Measurements from ENCODE around the gene SERP1.
A peak's percentile ranks its signal among the peaks of the same experiment; 100 is the strongest.

The SERP1 gene

GRCh38 chr3:150546226-150547044 is at the start of gene SERP1, which contains the start of gene EIF2A:
TSS of gene SERP1 (minus strand) at chr3:150546496. CDS start at chr3:150546135, 361 bp downstream.
TSS of gene EIF2A (plus strand) at chr3:150546787. CDS start at chr3:150546803, 16 bp downstream.
- DNase-seq = peak; percentile 99

DNA sequence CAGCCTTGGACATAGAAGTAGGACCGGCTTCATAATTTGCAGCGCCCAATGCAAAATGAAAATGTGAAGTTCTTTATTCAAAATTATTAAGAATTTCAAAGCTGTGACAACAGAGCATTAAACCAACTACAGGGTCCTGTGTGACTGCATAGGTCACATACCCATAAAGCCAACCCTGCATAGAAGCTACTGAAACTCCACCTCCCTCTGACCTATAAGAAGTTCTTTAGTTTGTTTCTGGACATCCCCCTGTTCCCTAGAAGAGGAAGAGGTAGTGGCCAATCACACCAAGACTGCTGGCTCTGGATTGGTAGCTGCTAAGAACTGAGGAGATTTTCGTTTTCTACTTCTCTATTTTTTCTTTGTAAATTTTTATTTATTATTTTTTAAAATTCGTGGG is 47.9 kb upstream of the SERP1 start:
- DNase-seq = no peak

GRCh38 chr3:150589759-150590158 is 43.5 kb upstream of the SERP1 start:
- no peak for DNase-seq

GRCh38 chr3:150588027-150588830 is 41.9 kb upstream of the SERP1 start:
- no peak for DNase-seq

- DNase-seq = no peak
Measured at GRCh38 chr3:150583028-150583427, 36.7 kb upstream of the SERP1 start.

GRCh38 chr3:150582620-150583019 is 36.3 kb upstream of the SERP1 start:
- DNase-seq = no peak

- DNase-seq = no peak
Measured at GRCh38 chr3:150581174-150581573, 34.9 kb upstream of the SERP1 start.

- DNase-seq = no peak
Measured at GRCh38 chr3:150577855-150578254, 31.6 kb upstream of the SERP1 start.

- DNase-seq = no peak
Measured at GRCh38 chr3:150567328-150567727, 21.0 kb upstream of the SERP1 start.

DNA sequence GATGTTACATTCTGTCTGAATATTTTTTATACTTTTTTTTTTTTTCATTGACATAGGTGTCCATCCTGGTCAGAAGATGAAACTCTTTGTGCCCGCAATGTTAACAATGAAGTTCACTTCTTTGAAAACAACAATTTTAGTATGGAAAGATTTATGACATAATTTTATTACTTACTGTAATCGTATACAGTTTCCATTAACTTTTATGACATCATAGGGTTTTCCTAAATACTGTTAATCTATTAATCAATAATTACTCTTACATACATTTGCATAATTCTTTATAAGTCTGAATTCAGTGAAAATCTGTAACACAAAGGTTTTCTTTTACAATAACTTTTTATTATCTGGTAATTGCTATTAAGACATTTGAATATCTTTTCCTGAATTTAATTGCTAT is 17.9 kb upstream of the SERP1 start:
- no peak for DNase-seq

DNA sequence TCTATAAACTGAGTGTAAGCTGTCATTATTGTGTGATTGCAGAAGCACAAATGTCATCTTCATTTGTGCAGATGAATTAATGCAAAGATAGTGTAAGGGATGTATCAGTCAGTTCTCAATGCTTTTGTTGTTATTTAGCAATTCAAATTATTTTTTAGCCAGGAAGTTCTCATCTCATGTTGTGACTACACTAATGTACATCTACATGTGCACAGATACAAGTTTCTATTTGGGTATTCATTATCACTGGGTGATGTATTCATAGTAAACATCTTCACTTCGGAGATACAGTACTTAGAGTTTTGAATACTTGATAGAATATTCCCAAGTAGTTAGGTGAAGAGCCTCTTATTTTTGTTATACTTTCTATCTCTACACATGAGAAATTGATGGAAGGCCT is 11.4 kb upstream of the SERP1 start:
- DNase-seq = no peak

DNA sequence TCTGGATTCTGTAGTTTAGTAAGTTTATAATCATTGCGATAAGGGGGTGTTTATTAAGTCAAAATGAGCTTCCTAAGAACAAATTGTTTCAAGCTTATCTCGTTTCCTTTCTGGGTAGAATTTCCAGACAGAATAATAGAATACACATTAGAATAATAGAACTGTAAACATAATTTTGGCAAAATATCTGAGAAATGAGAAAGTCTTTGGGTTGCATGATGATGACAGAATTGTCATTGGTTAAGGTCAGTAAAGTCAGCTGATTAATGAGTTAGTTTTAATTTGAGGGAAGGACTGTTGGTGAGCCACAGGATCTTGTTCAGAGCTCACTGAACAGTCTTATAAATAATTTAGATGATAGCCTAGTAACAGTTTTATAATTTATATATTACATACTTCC is 10.5 kb upstream of the SERP1 start:
- DNase-seq = no peak

GRCh38 chr3:150555859-150556436 is 9.7 kb upstream of the SERP1 start:
- no peak for DNase-seq

DNA sequence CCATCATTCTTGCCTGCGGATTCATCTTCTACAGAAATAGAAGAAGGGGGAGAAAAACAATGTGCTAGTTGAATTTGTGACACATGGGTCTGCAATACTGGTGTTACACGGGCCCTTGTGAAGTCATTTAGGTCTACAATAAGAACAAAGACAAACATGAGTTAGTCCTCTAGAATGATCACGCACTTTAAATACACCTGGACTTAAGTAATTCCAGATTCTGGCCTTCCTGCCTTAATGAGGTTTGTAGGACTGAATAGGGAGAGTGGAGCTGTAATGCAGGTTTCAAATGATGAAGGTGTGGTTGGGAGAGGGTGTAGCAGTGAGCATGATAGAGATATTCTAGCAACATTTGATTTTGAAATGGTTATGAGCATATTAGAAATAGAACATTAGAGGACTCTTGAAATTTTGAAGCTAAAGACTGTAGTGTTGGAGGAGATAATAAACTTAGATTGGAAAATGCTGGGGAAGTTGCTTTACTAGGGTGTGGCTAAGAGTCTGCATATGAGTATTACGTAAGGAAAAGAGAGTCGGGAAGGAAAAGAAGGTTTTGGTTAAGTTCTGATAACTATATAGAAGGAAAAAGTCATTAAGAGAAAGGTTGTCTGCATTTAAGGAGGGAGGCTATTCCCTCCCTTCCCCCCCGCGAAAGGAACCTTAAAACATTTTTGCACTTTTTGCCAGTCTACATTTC is 897 bp upstream of the SERP1 start:
- no peak for DNase-seq

- DNase-seq = peak; percentile 35 to 46
Measured at GRCh38 chr3:150545419-150546225, 674 bp downstream of the SERP1 start.

DNA sequence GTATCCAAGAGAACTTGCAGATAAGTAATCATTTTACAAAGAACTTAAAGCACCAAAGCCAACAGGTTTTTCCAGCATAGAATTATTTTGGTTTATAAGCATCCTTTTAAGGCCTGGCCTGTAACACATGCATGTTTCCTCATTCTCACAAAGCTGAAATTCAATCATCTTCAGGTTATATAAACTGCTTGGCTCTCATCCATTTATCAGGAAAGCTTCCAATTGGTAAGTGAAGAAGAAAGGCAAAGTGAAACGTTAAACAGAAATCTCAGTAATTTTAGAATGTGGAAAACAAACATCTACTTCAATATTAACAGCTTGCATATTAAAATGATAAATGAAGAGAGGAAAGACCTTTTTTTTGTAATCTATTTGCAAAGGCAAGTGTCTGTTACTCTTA is 1.6 kb downstream of the SERP1 start:
- DNase-seq = no peak

GRCh38 chr3:150544041-150544440 is 2.3 kb downstream of the SERP1 start:
- no peak for DNase-seq

DNA sequence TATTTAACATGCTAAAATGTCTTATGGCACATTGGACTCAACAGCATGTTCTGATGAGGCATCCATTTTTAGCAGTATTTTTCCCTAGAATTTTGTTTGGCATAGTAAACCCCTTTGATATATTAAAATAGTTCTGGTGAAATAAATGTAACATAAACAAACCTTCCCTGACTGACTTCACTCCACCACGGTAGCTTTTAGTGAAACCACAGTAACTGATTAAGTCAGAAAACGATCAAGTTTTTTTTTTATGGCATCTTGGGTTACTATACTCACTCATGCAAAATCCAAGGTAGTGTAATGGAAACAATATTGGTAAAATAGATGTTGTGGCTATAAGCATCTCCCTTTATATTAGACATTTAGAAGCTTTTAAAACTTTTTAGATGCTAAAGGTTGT is 2.8 kb downstream of the SERP1 start:
- DNase-seq = no peak

DNA sequence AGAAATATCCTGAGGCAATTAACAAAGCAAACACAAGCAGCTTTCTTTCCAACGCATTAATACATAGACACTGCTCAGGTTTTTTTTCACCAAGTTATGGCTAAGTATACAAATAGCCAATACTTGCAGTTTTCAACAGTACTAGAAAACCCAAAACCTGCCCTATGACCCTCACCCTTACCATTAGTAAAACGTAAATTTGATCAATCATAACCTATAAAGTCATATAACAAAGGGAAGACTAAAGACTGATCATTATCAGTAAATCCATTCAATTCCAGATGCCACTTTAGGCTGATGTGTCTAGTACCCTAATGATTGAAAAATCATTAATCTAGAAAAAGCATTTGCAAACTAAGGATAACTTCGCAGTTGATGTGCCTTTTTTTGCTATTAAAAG is 3.2 kb downstream of the SERP1 start:
- DNase-seq = no peak

DNA sequence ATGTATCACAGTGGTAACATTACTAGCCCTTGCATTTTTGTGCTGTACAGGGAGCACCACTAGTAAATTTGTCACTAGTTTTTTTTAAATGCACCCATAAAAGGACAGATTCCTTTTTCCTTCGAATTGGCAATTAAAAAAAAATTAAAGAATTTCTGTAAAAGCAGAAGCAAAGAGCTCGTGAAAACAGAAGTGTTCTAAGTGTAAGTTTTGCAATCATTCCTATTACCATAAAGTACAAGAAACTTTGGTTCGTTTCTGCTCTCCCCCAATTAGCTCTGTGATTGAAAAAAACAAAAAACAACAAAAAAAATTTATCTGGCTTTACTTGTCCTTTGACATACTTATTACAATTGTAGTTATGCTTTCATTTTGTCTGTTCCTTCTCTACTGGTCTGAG is 5.3 kb downstream of the SERP1 start:
- DNase-seq = no peak

DNA sequence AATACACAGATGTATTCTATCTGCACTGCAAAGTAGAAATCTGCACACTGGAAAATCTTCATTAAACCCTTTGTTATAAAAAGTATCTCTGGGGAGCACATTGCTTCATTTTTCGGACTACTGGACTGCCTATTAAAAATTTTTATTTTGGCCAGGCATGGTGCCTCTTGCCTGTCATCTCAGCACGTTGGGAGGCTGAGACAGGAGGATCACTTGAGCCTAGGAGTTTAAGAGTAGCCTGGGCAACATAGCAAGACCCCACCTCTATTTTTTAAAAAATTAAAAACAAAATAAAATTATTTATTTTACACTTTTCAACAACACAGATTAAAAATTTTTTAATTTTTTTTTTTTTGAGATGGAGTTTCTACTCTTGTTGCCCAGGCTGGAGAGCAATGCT is 6.0 kb downstream of the SERP1 start:
- DNase-seq = no peak
